HEK293 (cell line): ENCODE measurements around the gene SYT5.
A peak's percentile ranks its signal among the peaks of the same experiment; 100 is the strongest.

Source experiments
- BCL11A ChIP-seq: fragments of 450-650 bp; formaldehyde crosslinking; IDR thresholded peaks from 2 replicates; pipeline ENCODE4 v1.5.1; 2016; ENCODE audit warnings: low read depth, missing biosample characterization, missing genetic modification characterization
- KLF10 ChIP-seq: fragments of 450-650 bp; IDR thresholded peaks from 2 replicates; pipeline ENCODE4 v1.5.1; 2018; ENCODE audit warnings: missing biosample characterization, mild to moderate bottlenecking, missing genetic modification characterization
- MEIS1 ChIP-seq: sonication (generic); formaldehyde crosslinking; IDR thresholded peaks from 2 replicates; pipeline ENCODE4 v1.8.1; 2022; ENCODE audit warnings: missing genetic modification reagents, mild to moderate bottlenecking, borderline replicate concordance
- MYNN ChIP-seq: fragments of 450-650 bp; formaldehyde crosslinking; IDR thresholded peaks from 2 replicates; pipeline ENCODE4 v1.5.1; 2016; ENCODE audit warnings: missing biosample characterization, missing genetic modification characterization, borderline replicate concordance
- OSR2 ChIP-seq: fragments of 450-650 bp; formaldehyde crosslinking; IDR thresholded peaks from 2 replicates; pipeline ENCODE4 v1.5.1; 2016; ENCODE audit warnings: missing biosample characterization, missing genetic modification characterization
- PBX3 ChIP-seq: sonication (generic); formaldehyde crosslinking; IDR thresholded peaks from 2 replicates; pipeline ENCODE4 v1.8.1; 2022; ENCODE audit warnings: mild to moderate bottlenecking, moderate library complexity, missing genetic modification reagents
- PRDM1 ChIP-seq: fragments of 450-650 bp; formaldehyde crosslinking; IDR thresholded peaks from 2 replicates; pipeline ENCODE4; 2016; ENCODE audit warnings: missing biosample characterization, missing genetic modification characterization
- RBAK ChIP-seq: fragments of 450-650 bp; formaldehyde crosslinking; IDR thresholded peaks from 2 replicates; pipeline ENCODE4 v1.5.1; 2016; ENCODE audit warnings: missing biosample characterization, missing genetic modification characterization
- SCRT2 ChIP-seq: fragments of 450-650 bp; formaldehyde crosslinking; IDR thresholded peaks from 2 replicates; pipeline ENCODE4 v1.5.1; 2016; ENCODE audit warnings: missing biosample characterization, missing genetic modification characterization
- SP7 ChIP-seq: fragments of 450-650 bp; formaldehyde crosslinking; IDR thresholded peaks from 2 replicates; pipeline ENCODE4 v1.5.1; 2016; ENCODE audit warnings: missing biosample characterization, missing genetic modification characterization
- YY1 ChIP-seq: fragments of 450-650 bp; formaldehyde crosslinking; IDR thresholded peaks from 2 replicates; pipeline ENCODE4 v1.5.1; 2018; ENCODE audit warnings: missing biosample characterization, missing genetic modification characterization
- ZBTB48 ChIP-seq: fragments of 450-650 bp; formaldehyde crosslinking; IDR thresholded peaks from 2 replicates; pipeline ENCODE4 v1.5.1; 2016; ENCODE audit warnings: missing biosample characterization, missing genetic modification characterization
- ZFP3 ChIP-seq: fragments of 450-650 bp; formaldehyde crosslinking; IDR thresholded peaks from 2 replicates; pipeline ENCODE4 v1.5.1; 2016; ENCODE audit warnings: low read depth, missing biosample characterization, missing genetic modification characterization
- ZNF114 ChIP-seq: fragments of 450-650 bp; formaldehyde crosslinking; IDR thresholded peaks from 2 replicates; pipeline ENCODE4 v1.5.0; 2017; ENCODE audit warnings: missing biosample characterization, missing genetic modification characterization
- ZNF157 ChIP-seq: fragments of 450-650 bp; formaldehyde crosslinking; IDR thresholded peaks from 2 replicates; pipeline ENCODE4 v1.5.1; 2016; ENCODE audit warnings: missing biosample characterization, missing genetic modification characterization
- ZNF174 ChIP-seq: fragments of 450-650 bp; formaldehyde crosslinking; IDR thresholded peaks from 2 replicates; pipeline ENCODE4 v1.5.0; 2017; ENCODE audit warnings: missing biosample characterization, mild to moderate bottlenecking, missing genetic modification characterization
- ZNF19 ChIP-seq: fragments of 450-650 bp; formaldehyde crosslinking; IDR thresholded peaks from 2 replicates; pipeline ENCODE4; 2016; ENCODE audit warnings: missing biosample characterization, missing genetic modification characterization, low read depth
- ZNF221 ChIP-seq: fragments of 450-650 bp; formaldehyde crosslinking; IDR thresholded peaks from 2 replicates; pipeline ENCODE4 v1.5.1; 2017; ENCODE audit warnings: missing biosample characterization, missing genetic modification characterization, borderline replicate concordance
- ZNF266 ChIP-seq: fragments of 450-650 bp; formaldehyde crosslinking; IDR thresholded peaks from 2 replicates; pipeline ENCODE4 v1.5.1; 2016; ENCODE audit warnings: missing biosample characterization, missing genetic modification characterization, low read depth
- ZNF324 ChIP-seq: fragments of 450-650 bp; formaldehyde crosslinking; IDR thresholded peaks from 2 replicates; pipeline ENCODE4 v1.5.1; 2016; ENCODE audit warnings: missing biosample characterization, missing genetic modification characterization
- ZNF513 ChIP-seq: fragments of 450-650 bp; IDR thresholded peaks from 2 replicates; pipeline ENCODE4 v1.5.1; 2018; ENCODE audit warnings: missing biosample characterization, missing genetic modification characterization
- ZNF548 ChIP-seq: fragments of 450-650 bp; formaldehyde crosslinking; IDR thresholded peaks from 2 replicates; pipeline ENCODE4 v1.5.1; 2016; ENCODE audit warnings: missing biosample characterization, missing genetic modification characterization
- ZNF549 ChIP-seq: fragments of 450-650 bp; IDR thresholded peaks from 2 replicates; pipeline ENCODE4 v1.5.1; 2018; ENCODE audit warnings: missing biosample characterization, missing genetic modification characterization, mild to moderate bottlenecking, inconsistent platforms, moderate library complexity
- ZNF555 ChIP-seq: fragments of 450-650 bp; formaldehyde crosslinking; conservative IDR thresholded peaks from 2 replicates; pipeline ENCODE4 v1.5.1; 2017; ENCODE audit warnings: missing biosample characterization, mild to moderate bottlenecking, missing genetic modification characterization, inconsistent platforms
- ZNF561 ChIP-seq: fragments of 450-650 bp; IDR thresholded peaks from 2 replicates; pipeline ENCODE4 v1.5.1; 2018; ENCODE audit warnings: missing biosample characterization, missing genetic modification characterization, borderline replicate concordance
- ZNF600 ChIP-seq: fragments of 450-650 bp; formaldehyde crosslinking; IDR thresholded peaks from 2 replicates; pipeline ENCODE4 v1.5.1; 2016; ENCODE audit warnings: missing biosample characterization, missing genetic modification characterization
- ZNF610 ChIP-seq: fragments of 450-650 bp; formaldehyde crosslinking; IDR thresholded peaks from 2 replicates; pipeline ENCODE4 v1.5.1; 2016; ENCODE audit warnings: missing biosample characterization, missing genetic modification characterization, borderline replicate concordance
- ZNF658 ChIP-seq: fragments of 450-650 bp; formaldehyde crosslinking; IDR thresholded peaks from 2 replicates; pipeline ENCODE4; 2016; ENCODE audit warnings: missing biosample characterization, missing genetic modification characterization
- ZNF660 ChIP-seq: fragments of 450-650 bp; IDR thresholded peaks from 2 replicates; pipeline ENCODE4 v1.5.1; 2018; ENCODE audit warnings: missing biosample characterization, mild to moderate bottlenecking, missing genetic modification characterization
- ZNF747 ChIP-seq: fragments of 450-650 bp; formaldehyde crosslinking; IDR thresholded peaks from 2 replicates; pipeline ENCODE4 v1.5.1; 2016; ENCODE audit warnings: missing biosample characterization, missing genetic modification characterization
- ZNF776 ChIP-seq: fragments of 450-650 bp; formaldehyde crosslinking; IDR thresholded peaks from 2 replicates; pipeline ENCODE4 v1.5.0; 2017; ENCODE audit warnings: missing biosample characterization, missing genetic modification characterization, borderline replicate concordance
- ZNF777 ChIP-seq: fragments of 450-650 bp; formaldehyde crosslinking; IDR thresholded peaks from 2 replicates; pipeline ENCODE4 v1.5.1; 2017; ENCODE audit warnings: missing biosample characterization, missing genetic modification characterization, borderline replicate concordance
- ZNF830 ChIP-seq: fragments of 450-650 bp; IDR thresholded peaks from 2 replicates; pipeline ENCODE4 v1.5.0; 2018; ENCODE audit warnings: missing biosample characterization, missing genetic modification characterization, low read depth, mild to moderate bottlenecking, moderate library complexity
- ZNF843 ChIP-seq: fragments of 450-650 bp; formaldehyde crosslinking; IDR thresholded peaks from 2 replicates; pipeline ENCODE4 v1.5.1; 2016; ENCODE audit warnings: missing biosample characterization, missing genetic modification characterization
- ZSCAN30 ChIP-seq: fragments of 450-650 bp; IDR thresholded peaks from 2 replicates; pipeline ENCODE4 v1.5.1; 2018; ENCODE audit warnings: missing biosample characterization, mild to moderate bottlenecking, missing genetic modification characterization, moderate library complexity
- ZSCAN4 ChIP-seq: fragments of 450-650 bp; formaldehyde crosslinking; IDR thresholded peaks from 2 replicates; pipeline ENCODE4 v1.5.1; 2017; ENCODE audit warnings: missing biosample characterization, missing genetic modification characterization
- ZXDB ChIP-seq: fragments of 450-650 bp; formaldehyde crosslinking; IDR thresholded peaks from 2 replicates; pipeline ENCODE4 v1.5.1; 2016; ENCODE audit warnings: missing biosample characterization, missing genetic modification characterization

SYT5 gene

GRCh38 chr19:55158848-55159749 is 21.0 kb downstream of the SYT5 start (continued):
- no peak for TF ChIP-seq MEIS1 (CRISPR knock-in tag)
- TF ChIP-seq ZNF549 (tag by site-specific recombination): no peak
- no peak for TF ChIP-seq ZNF266 (tag by site-specific recombination)
- peak; percentile 24; the same call in 1 of the 2 replicates for TF ChIP-seq ZBTB48 (tag by site-specific recombination)
- no peak for TF ChIP-seq ZFP3 (tag by site-specific recombination)
- no peak for TF ChIP-seq ZNF777 (tag by site-specific recombination)
- TF ChIP-seq ZNF830 (tag by site-specific recombination): no peak
- no peak for TF ChIP-seq ZNF843 (tag by site-specific recombination)
- peak; percentile 60; the same call in 1 of the 2 replicates for TF ChIP-seq ZNF600 (tag by site-specific recombination)
- TF ChIP-seq BCL11A: no peak
- TF ChIP-seq ZNF555: no peak
- TF ChIP-seq ZNF610 (tag by site-specific recombination): no peak
- peak; percentile 61 for TF ChIP-seq ZXDB
- no peak for TF ChIP-seq ZNF221 (tag by site-specific recombination)
- TF ChIP-seq ZNF513 (tag by site-specific recombination): no peak
- TF ChIP-seq ZNF561 (tag by site-specific recombination): no peak
- TF ChIP-seq ZNF19 (tag by site-specific recombination): no peak
- TF ChIP-seq ZSCAN30 (tag by site-specific recombination): no peak
- no peak for TF ChIP-seq ZNF324 (tag by site-specific recombination)
- no peak for TF ChIP-seq PBX3 (CRISPR knock-in tag)
- TF ChIP-seq ZNF157 (tag by site-specific recombination): no peak
- TF ChIP-seq YY1 (tag by site-specific recombination): no peak
- TF ChIP-seq RBAK (tag by site-specific recombination): no peak
- TF ChIP-seq OSR2 (tag by site-specific recombination): no peak
- TF ChIP-seq PRDM1: no peak
- no peak for TF ChIP-seq MYNN (tag by site-specific recombination)
- TF ChIP-seq ZSCAN4 (tag by site-specific recombination): no peak
- no peak for TF ChIP-seq SCRT2
- TF ChIP-seq ZNF114 (tag by site-specific recombination): no peak
- no peak for TF ChIP-seq ZNF658 (tag by site-specific recombination)
- peak; percentile 90 for TF ChIP-seq SP7 (tag by site-specific recombination)
- no peak for TF ChIP-seq ZNF174 (tag by site-specific recombination)
- TF ChIP-seq KLF10 (tag by site-specific recombination): peak; percentile 64; the same call in 1 of the 2 replicates
- no peak for TF ChIP-seq ZNF548 (tag by site-specific recombination)
- no peak for TF ChIP-seq ZNF747 (tag by site-specific recombination)
- TF ChIP-seq ZNF660: peak; percentile 50; the same call in 1 of the 2 replicates
- no peak for TF ChIP-seq ZNF776 (tag by site-specific recombination)
